ENCODE measurements around the gene SPATA6L.

Gene SPATA6L

GRCh38 chr9:4549751-4550295 lies 116.5 kb downstream of the SPATA6L start:
- no peak for DNase-seq (ENCODE audit: low read depth)

- no peak for DNase-seq (ENCODE audit: low read depth)
These were observed 117.2 kb downstream of the SPATA6L start for GRCh38 chr9:4548811-4549725.
